ENCODE data around the gene RPL28. TPM values are rescaled to one million over a fixed set of nuclear protein-coding genes. Genes with fewer than 3 reads are reported as not detected.

Gene RPL28
- total RNA-seq, 2 donors from 2014 or later: 113 to 268 TPM

GRCh38 chr19:55431183-55431582, 45.5 kb downstream of the RPL28 start:
- WGBS, 2 donors: 93 to 100% methylated on average over 1 of the region's 1 CpG
- ATAC-seq (no peak), DNase-seq (no peak)
- Histone ChIP-seq H3K27me3 (peaks cover 0 to 10% of the 10 kb centered on the region in 2 donors), H3K27ac (no peak overlapping the region), H3K9me3 (no peaks in the 10 kb centered on the region), H3K4me3 (no peak overlapping the region), H3K4me1 (no peaks in the 10 kb centered on the region), H3K36me3 (replicated peaks in 1 of 2; ENCODE audit: insufficient read depth in 1 of 2, low read depth in 2 of 2) (no peaks in the 10 kb centered on the region)
- intact Hi-C loops (cut with DNase I): no loop called here
- TF ChIP-seq POLR2A (IDR thresholded peaks at IDR 0.05): no peak
- TF ChIP-seq, protein P1, sequence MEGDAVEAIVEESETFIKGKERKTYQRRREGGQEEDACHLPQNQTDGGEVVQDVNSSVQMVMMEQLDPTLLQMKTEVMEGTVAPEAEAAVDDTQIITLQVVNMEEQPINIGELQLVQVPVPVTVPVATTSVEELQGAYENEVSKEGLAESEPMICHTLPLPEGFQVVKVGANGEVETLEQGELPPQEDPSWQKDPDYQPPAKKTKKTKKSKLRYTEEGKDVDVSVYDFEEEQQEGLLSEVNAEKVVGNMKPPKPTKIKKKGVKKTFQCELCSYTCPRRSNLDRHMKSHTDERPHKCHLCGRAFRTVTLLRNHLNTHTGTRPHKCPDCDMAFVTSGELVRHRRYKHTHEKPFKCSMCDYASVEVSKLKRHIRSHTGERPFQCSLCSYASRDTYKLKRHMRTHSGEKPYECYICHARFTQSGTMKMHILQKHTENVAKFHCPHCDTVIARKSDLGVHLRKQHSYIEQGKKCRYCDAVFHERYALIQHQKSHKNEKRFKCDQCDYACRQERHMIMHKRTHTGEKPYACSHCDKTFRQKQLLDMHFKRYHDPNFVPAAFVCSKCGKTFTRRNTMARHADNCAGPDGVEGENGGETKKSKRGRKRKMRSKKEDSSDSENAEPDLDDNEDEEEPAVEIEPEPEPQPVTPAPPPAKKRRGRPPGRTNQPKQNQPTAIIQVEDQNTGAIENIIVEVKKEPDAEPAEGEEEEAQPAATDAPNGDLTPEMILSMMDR (IDR thresholded peaks at IDR 0.05): no peak

- Histone ChIP-seq H3K36me3 (replicated peaks in 1 of 2; ENCODE audit: insufficient read depth in 1 of 2, low read depth in 2 of 2) (no peaks in the 10 kb centered on the region), H3K9me3 (no peaks in the 10 kb centered on the region), H3K27ac (no peak overlapping the region), H3K4me1 (no peaks in the 10 kb centered on the region), H3K27me3 (peaks cover 0 to 10% of the 10 kb centered on the region in 2 donors), H3K4me3 (no peak overlapping the region)
- TF ChIP-seq, protein P1 (IDR thresholded peaks at IDR 0.05): no peak
- no peak for TF ChIP-seq POLR2A (IDR thresholded peaks at IDR 0.05)
- intact Hi-C loops (cut with DNase I): no loop called here
- DNase-seq: no peak
- no peak for ATAC-seq
- WGBS, 2 donors: 77 to 78% methylated on average over 10 to 14 of the region's 14 CpGs
These were observed 46.7 kb downstream of the RPL28 start for GRCh38 chr19:55432241-55432959.

DNA sequence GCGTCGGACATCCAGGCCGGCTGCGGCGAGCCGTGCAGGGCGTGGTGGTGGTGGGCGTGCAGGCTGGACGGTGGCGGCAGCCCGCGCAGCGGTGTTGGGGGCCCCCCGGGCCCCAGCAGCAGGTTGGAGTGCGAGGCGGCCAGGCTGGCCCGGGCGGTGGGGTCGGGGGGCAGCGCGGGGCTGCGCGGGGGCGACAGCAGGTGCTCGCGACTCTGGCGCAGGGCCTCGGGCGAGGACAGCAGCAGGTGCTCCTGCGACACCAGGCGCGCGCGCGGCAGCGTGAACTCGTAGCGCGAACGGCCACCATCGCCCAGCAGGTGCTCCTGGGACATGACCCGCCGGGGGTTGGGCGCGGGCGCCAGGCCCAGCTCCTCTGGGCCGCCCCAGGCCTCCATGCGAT, 47.6 kb downstream of the RPL28 start:
- no peaks in the 10 kb centered on the region for H3K36me3 ChIP-seq (replicated peaks in 1 of 2; ENCODE audit: insufficient read depth in 1 of 2, low read depth in 2 of 2)
- no peak overlapping the region for H3K4me3 ChIP-seq
- H3K27me3 ChIP-seq: peaks cover 0 to 14% of the 10 kb centered on the region in 2 donors
- DNase-seq: no peak
- WGBS, 2 donors: 5% methylated on average over 13 of the region's 48 CpGs; no CpG with 5 or more reads in 1 of the 2 donors
- H3K27ac ChIP-seq: no peak overlapping the region
- TF ChIP-seq POLR2A (IDR thresholded peaks at IDR 0.05): no peak
- TF ChIP-seq, protein P1 (IDR thresholded peaks at IDR 0.05): no peak
- no peaks in the 10 kb centered on the region for H3K9me3 ChIP-seq
- no peak for ATAC-seq
- H3K4me1 ChIP-seq: no peaks in the 10 kb centered on the region
- intact Hi-C loops (cut with DNase I): no loop called here

GRCh38 chr19:55434356-55434919, 48.7 kb downstream of the RPL28 start:
- Histone ChIP-seq H3K36me3 (replicated peaks in 1 of 2; ENCODE audit: insufficient read depth in 1 of 2, low read depth in 2 of 2) (no peaks in the 10 kb centered on the region), H3K27me3 (peaks cover 0 to 16% of the 10 kb centered on the region in 2 donors), H3K4me3 (no peak overlapping the region), H3K4me1 (no peaks in the 10 kb centered on the region), H3K9me3 (no peaks in the 10 kb centered on the region), H3K27ac (no peak overlapping the region)
- TF ChIP-seq POLR2A (IDR thresholded peaks at IDR 0.05): no peak
- TF ChIP-seq, protein P1 (IDR thresholded peaks at IDR 0.05): no peak
- 53 to 56% methylated on average over 4 of the region's 4 CpGs for WGBS, 2 donors
- no peak for ATAC-seq
- intact Hi-C loops (cut with DNase I): no loop called here
- DNase-seq: no peak
